Loucy (cell line): Measurements from ENCODE around the gene SAMD5.

Experiments
- H2AFZ ChIP-seq: fragments of 200-600 bp; sonication (generic); 2 replicates; pipeline ENCODE4 v1.6.0; 2016; ENCODE audit warnings: antibody characterized with exemption, mild to moderate bottlenecking, low read length, moderate library complexity
- H3F3A ChIP-seq: fragments of 200-600 bp; 2 replicates; pipeline ENCODE4 v1.6.0; 2016; ENCODE audit warnings: antibody characterized with exemption, low read depth, mild to moderate bottlenecking
- H3K27me3 ChIP-seq: fragments of 200-600 bp; sonication (generic); 2 replicates; pipeline ENCODE4 v1.6.1; 2014; ENCODE audit warnings: low read length, mild to moderate bottlenecking; ENCODE audit not compliant: insufficient read depth, poor library complexity, severe bottlenecking
- H3K36me3 ChIP-seq: fragments of 200-600 bp; sonication (generic); 2 replicates; pipeline ENCODE4 v1.6.1; 2016; ENCODE audit warnings: low read length; ENCODE audit not compliant: insufficient read depth
- H3K4me1 ChIP-seq: fragments of 200-600 bp; sonication (generic); 2 replicates; pipeline ENCODE4 v1.5.1; 2014; ENCODE audit warnings: low read length, mild to moderate bottlenecking; ENCODE audit not compliant: insufficient read depth, poor library complexity, severe bottlenecking
- H3K4me2 ChIP-seq: fragments of 200-600 bp; sonication (generic); 2 replicates; pipeline ENCODE4 v1.6.0; 2014; ENCODE audit warnings: antibody characterized with exemption, low read length, low read depth, mild to moderate bottlenecking; ENCODE audit not compliant: poor library complexity, severe bottlenecking
- H3K4me3 ChIP-seq: fragments of 200-600 bp; sonication (generic); 2 replicates; pipeline ENCODE4 v1.5.1; 2014; ENCODE audit warnings: low read length, mild to moderate bottlenecking, mixed read lengths; ENCODE audit not compliant: poor library complexity, severe bottlenecking
- H3K79me2 ChIP-seq: fragments of 200-600 bp; sonication (generic); 2 replicates; pipeline ENCODE4 v1.6.1; 2014; ENCODE audit warnings: low read length; ENCODE audit not compliant: insufficient read depth
- H3K9ac ChIP-seq: fragments of 200-600 bp; sonication (generic); 2 replicates; pipeline ENCODE4 v1.6.0; 2014; ENCODE audit warnings: mild to moderate bottlenecking, low read depth, low read length, moderate library complexity; ENCODE audit not compliant: poor library complexity, severe bottlenecking
- H3K9me2 ChIP-seq: fragments of 200-600 bp; sonication (generic); replicated peaks from 2 replicates; pipeline ENCODE4 v1.6.1; 2016; ENCODE audit warnings: low read depth, low read length, mixed read lengths
- H3K9me3 ChIP-seq: fragments of 200-600 bp; sonication (generic); 2 replicates; pipeline ENCODE4 v1.6.1; 2014; ENCODE audit warnings: mild to moderate bottlenecking, antibody characterized with exemption, low read length, low read depth; ENCODE audit not compliant: insufficient read depth
- H4K20me1 ChIP-seq: fragments of 200-600 bp; sonication (generic); 2 replicates; pipeline ENCODE4 v1.6.0; 2014; ENCODE audit warnings: antibody characterized with exemption, low read length, mild to moderate bottlenecking; ENCODE audit not compliant: insufficient read depth, poor library complexity, severe bottlenecking
- EZH2phosphoT487 ChIP-seq: fragments of 200-600 bp; IDR thresholded peaks from 2 replicates; pipeline ENCODE4 v1.6.1; 2018; ENCODE audit warnings: antibody characterized with exemption, mild to moderate bottlenecking, moderate library complexity, borderline replicate concordance
- TF ChIP-seq, protein P1 (sequence below): fragments of 200-600 bp; sonication (generic); conservative IDR thresholded peaks from 2 replicates; pipeline ENCODE4 v1.5.1; 2014; ENCODE audit warnings: mild to moderate bottlenecking, antibody characterized with exemption, low read length

SAMD5 gene

DNA sequence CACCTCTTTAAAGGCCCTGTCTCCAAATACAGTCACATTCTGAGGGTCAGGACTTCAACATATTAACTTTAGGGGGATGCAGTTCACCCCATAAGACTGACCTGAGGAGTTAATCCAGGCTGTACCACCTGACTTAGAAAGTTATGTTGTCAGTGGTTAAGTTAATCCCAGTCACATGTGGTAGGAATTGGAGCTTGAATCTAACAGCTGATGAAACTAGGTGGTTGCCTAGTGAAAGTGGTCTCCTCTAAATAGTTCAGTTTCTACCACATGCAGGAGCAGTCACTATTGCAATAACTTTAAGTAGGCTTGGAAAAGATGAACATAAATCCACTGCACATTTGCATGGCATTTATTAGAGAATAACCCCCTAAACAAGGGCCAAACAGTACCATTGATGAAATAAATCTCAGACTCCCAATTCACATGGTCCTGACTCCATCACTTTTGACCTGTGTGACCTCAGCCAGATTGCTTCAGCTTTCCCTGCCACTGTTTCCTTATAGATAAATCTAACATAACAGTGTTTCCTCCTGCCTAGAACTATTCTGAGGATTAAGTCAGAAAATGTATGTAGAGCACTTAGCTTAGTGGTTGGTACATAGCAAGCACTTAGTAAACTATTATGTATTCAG is 20.1 kb downstream of the SAMD5 start:
- no peaks in the 10 kb centered on the region for H4K20me1 ChIP-seq
- H3K9me2 ChIP-seq, result no peaks in the 10 kb centered on the region

DNA sequence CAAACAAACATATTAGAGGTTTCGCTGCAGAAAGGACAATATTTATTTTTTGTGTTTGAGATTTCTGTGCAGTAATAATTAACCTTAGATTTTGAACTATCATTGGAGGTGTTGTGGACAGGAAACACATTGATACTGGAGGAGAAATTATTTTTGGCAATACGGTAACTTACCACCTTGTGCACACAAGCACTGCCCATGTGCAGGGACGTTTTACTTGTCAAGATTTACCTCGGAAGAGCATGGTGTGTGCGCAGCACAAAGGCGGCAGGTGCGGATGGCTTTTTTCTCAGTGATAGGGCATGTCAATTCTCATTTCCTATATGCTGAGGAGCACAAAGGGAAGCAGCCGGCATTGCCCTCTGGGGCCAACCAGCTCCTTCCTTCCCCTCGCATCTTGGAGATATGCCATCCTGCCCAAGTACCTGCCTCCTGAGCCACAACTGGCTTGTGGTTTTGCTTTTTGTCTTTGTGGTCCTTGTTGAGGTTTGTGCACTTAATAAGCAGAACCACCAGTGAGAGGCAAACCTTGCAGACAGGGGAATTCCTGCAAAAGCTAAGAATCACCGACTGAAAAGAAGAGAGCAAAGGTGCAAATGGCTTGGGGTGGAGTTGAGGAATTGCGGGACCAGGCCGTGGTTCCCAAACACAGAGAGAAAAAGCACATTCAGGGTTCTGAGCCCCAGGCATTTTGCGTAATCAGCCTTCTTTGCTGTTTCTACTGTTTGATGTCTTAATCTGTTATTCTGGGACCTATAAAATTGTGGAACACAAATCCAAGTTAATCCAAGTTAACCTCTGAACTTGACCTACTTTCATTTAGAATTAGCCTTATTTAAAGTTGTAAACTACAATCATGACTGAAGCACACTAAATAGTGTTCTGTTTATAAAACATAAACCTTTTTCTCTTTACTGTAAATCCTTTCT is 21.9 kb downstream of the SAMD5 start:
- Histone ChIP-seq H3K4me1 (peaks cover 17% of the 10 kb centered on the region), H3K9me2 (no peaks in the 10 kb centered on the region), H4K20me1 (no peaks in the 10 kb centered on the region), H2AFZ (no peak overlapping the region), H3K4me3 (peak overlapping the region; percentile 29), H3K4me2 (peak overlapping the region; percentile 56), H3F3A (no peaks in the 10 kb centered on the region), H3K27me3 (peaks cover 32% of the 10 kb centered on the region), H3K9me3 (no peaks in the 10 kb centered on the region), H3K79me2 (no peaks in the 10 kb centered on the region), H3K9ac (no peak overlapping the region), H3K36me3 (no peaks in the 10 kb centered on the region)
- peak; percentile 87 for TF ChIP-seq EZH2phosphoT487
- TF ChIP-seq, protein P1, sequence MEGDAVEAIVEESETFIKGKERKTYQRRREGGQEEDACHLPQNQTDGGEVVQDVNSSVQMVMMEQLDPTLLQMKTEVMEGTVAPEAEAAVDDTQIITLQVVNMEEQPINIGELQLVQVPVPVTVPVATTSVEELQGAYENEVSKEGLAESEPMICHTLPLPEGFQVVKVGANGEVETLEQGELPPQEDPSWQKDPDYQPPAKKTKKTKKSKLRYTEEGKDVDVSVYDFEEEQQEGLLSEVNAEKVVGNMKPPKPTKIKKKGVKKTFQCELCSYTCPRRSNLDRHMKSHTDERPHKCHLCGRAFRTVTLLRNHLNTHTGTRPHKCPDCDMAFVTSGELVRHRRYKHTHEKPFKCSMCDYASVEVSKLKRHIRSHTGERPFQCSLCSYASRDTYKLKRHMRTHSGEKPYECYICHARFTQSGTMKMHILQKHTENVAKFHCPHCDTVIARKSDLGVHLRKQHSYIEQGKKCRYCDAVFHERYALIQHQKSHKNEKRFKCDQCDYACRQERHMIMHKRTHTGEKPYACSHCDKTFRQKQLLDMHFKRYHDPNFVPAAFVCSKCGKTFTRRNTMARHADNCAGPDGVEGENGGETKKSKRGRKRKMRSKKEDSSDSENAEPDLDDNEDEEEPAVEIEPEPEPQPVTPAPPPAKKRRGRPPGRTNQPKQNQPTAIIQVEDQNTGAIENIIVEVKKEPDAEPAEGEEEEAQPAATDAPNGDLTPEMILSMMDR, result no peak

More for the DNA sequence above, 20.1 kb downstream of the SAMD5 start:
- H3K4me2 ChIP-seq, result no peak overlapping the region
- no peaks in the 10 kb centered on the region for H3K79me2 ChIP-seq
- TF ChIP-seq, protein P1, result no peak
- TF ChIP-seq EZH2phosphoT487, result no peak
- H3K27me3 ChIP-seq, result peaks cover 40% of the 10 kb centered on the region
- H2AFZ ChIP-seq, result no peak overlapping the region
- H3K36me3 ChIP-seq, result no peaks in the 10 kb centered on the region
- H3K4me3 ChIP-seq, result no peak overlapping the region
- H3K4me1 ChIP-seq, result peaks cover 17% of the 10 kb centered on the region
- H3K9ac ChIP-seq, result no peak overlapping the region
- no peaks in the 10 kb centered on the region for H3F3A ChIP-seq
- H3K9me3 ChIP-seq, result no peaks in the 10 kb centered on the region

DNA sequence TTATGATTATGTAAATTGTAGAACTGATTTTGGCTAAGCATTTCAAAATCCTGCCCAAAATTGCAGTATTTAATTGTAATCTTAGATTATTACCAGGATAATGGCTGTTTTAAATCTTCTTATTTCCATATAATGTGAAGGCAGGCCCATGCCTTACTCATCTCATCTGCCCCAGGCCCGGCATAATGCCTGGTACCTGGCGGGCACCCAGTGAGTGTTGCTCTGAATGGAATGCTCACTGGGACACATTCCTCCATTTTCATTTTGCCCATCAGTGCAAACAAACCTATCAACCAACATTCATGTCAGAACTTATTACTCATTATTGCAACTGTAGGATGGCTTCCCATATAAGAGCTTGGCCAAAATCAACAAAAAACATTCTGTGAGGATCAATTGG is 22.8 kb downstream of the SAMD5 start:
- H3K27me3 ChIP-seq, result peaks cover 24% of the 10 kb centered on the region
- H3K9ac ChIP-seq, result no peak overlapping the region

More for the DNA sequence above, 22.8 kb downstream of the SAMD5 start:
- no peaks in the 10 kb centered on the region for H3K79me2 ChIP-seq
- no peak overlapping the region for H2AFZ ChIP-seq
- no peak overlapping the region for H3K4me3 ChIP-seq
- H3F3A ChIP-seq, result no peaks in the 10 kb centered on the region
- H3K36me3 ChIP-seq, result no peaks in the 10 kb centered on the region
- no peak for TF ChIP-seq EZH2phosphoT487
- TF ChIP-seq, protein P1, result no peak
- H3K4me1 ChIP-seq, result peaks cover 17% of the 10 kb centered on the region
- no peaks in the 10 kb centered on the region for H3K9me3 ChIP-seq
- no peaks in the 10 kb centered on the region for H4K20me1 ChIP-seq
- no peak overlapping the region for H3K4me2 ChIP-seq
- no peaks in the 10 kb centered on the region for H3K9me2 ChIP-seq
